Loucy (cell line): ENCODE results near the gene BUB1B.

Source experiments
- H2AFZ ChIP-seq: fragments of 200-600 bp; sonication (generic); 2 replicates; pipeline ENCODE4 v1.6.0; 2016; ENCODE audit warnings: antibody characterized with exemption, mild to moderate bottlenecking, low read length, moderate library complexity
- H3F3A ChIP-seq: fragments of 200-600 bp; 2 replicates; pipeline ENCODE4 v1.6.0; 2016; ENCODE audit warnings: antibody characterized with exemption, low read depth, mild to moderate bottlenecking
- H3K27me3 ChIP-seq: fragments of 200-600 bp; sonication (generic); 2 replicates; pipeline ENCODE4 v1.6.1; 2014; ENCODE audit warnings: low read length, mild to moderate bottlenecking; ENCODE audit not compliant: insufficient read depth, poor library complexity, severe bottlenecking
- H3K36me3 ChIP-seq: fragments of 200-600 bp; sonication (generic); 2 replicates; pipeline ENCODE4 v1.6.1; 2016; ENCODE audit warnings: low read length; ENCODE audit not compliant: insufficient read depth
- H3K4me1 ChIP-seq: fragments of 200-600 bp; sonication (generic); 2 replicates; pipeline ENCODE4 v1.5.1; 2014; ENCODE audit warnings: low read length, mild to moderate bottlenecking; ENCODE audit not compliant: insufficient read depth, poor library complexity, severe bottlenecking
- H3K4me2 ChIP-seq: fragments of 200-600 bp; sonication (generic); 2 replicates; pipeline ENCODE4 v1.6.0; 2014; ENCODE audit warnings: antibody characterized with exemption, low read length, low read depth, mild to moderate bottlenecking; ENCODE audit not compliant: poor library complexity, severe bottlenecking
- H3K4me3 ChIP-seq: fragments of 200-600 bp; sonication (generic); 2 replicates; pipeline ENCODE4 v1.5.1; 2014; ENCODE audit warnings: low read length, mild to moderate bottlenecking, mixed read lengths; ENCODE audit not compliant: poor library complexity, severe bottlenecking
- H3K79me2 ChIP-seq: fragments of 200-600 bp; sonication (generic); 2 replicates; pipeline ENCODE4 v1.6.1; 2014; ENCODE audit warnings: low read length; ENCODE audit not compliant: insufficient read depth
- H3K9ac ChIP-seq: fragments of 200-600 bp; sonication (generic); 2 replicates; pipeline ENCODE4 v1.6.0; 2014; ENCODE audit warnings: mild to moderate bottlenecking, low read depth, low read length, moderate library complexity; ENCODE audit not compliant: poor library complexity, severe bottlenecking
- H3K9me2 ChIP-seq: fragments of 200-600 bp; sonication (generic); replicated peaks from 2 replicates; pipeline ENCODE4 v1.6.1; 2016; ENCODE audit warnings: low read depth, low read length, mixed read lengths
- H3K9me3 ChIP-seq: fragments of 200-600 bp; sonication (generic); 2 replicates; pipeline ENCODE4 v1.6.1; 2014; ENCODE audit warnings: mild to moderate bottlenecking, antibody characterized with exemption, low read length, low read depth; ENCODE audit not compliant: insufficient read depth
- H4K20me1 ChIP-seq: fragments of 200-600 bp; sonication (generic); 2 replicates; pipeline ENCODE4 v1.6.0; 2014; ENCODE audit warnings: antibody characterized with exemption, low read length, mild to moderate bottlenecking; ENCODE audit not compliant: insufficient read depth, poor library complexity, severe bottlenecking
- CTCF ChIP-seq: fragments of 200-600 bp; sonication (generic); conservative IDR thresholded peaks from 2 replicates; pipeline ENCODE4 v1.5.1; 2014; ENCODE audit warnings: mild to moderate bottlenecking, antibody characterized with exemption, low read length
- EZH2phosphoT487 ChIP-seq: fragments of 200-600 bp; IDR thresholded peaks from 2 replicates; pipeline ENCODE4 v1.6.1; 2018; ENCODE audit warnings: antibody characterized with exemption, mild to moderate bottlenecking, moderate library complexity, borderline replicate concordance

Gene BUB1B

GRCh38 chr15:40270246-40270995, 109.6 kb downstream of the BUB1B start:
- H3K79me2 ChIP-seq = no peaks in the 10 kb centered on the region
- H2AFZ ChIP-seq = no peak overlapping the region
- H3K9me3 ChIP-seq = no peaks in the 10 kb centered on the region
- H3K36me3 ChIP-seq = no peaks in the 10 kb centered on the region
- H3K4me1 ChIP-seq = no peaks in the 10 kb centered on the region
- no peaks in the 10 kb centered on the region for H3K27me3 ChIP-seq
- no peak overlapping the region for H3K9ac ChIP-seq
- H3F3A ChIP-seq = no peaks in the 10 kb centered on the region
- H3K9me2 ChIP-seq = no peaks in the 10 kb centered on the region
- H3K4me2 ChIP-seq = no peak overlapping the region
- no peaks in the 10 kb centered on the region for H4K20me1 ChIP-seq
- no peak overlapping the region for H3K4me3 ChIP-seq
- no peak for TF ChIP-seq EZH2phosphoT487
- TF ChIP-seq CTCF = no peak
